GM18519 (cell line): ENCODE results near the gene AFP.

ENCODE experiments used
- ATAC-seq: cut with Tn5 transposase; IDR thresholded peaks from one replicate; pipeline ENCODE4 v1.9.1; 2021; ENCODE audit warnings: mild to moderate bottlenecking, moderate library complexity; ENCODE audit not compliant: unreplicated experiment, low FRiP score

The AFP gene

DNA sequence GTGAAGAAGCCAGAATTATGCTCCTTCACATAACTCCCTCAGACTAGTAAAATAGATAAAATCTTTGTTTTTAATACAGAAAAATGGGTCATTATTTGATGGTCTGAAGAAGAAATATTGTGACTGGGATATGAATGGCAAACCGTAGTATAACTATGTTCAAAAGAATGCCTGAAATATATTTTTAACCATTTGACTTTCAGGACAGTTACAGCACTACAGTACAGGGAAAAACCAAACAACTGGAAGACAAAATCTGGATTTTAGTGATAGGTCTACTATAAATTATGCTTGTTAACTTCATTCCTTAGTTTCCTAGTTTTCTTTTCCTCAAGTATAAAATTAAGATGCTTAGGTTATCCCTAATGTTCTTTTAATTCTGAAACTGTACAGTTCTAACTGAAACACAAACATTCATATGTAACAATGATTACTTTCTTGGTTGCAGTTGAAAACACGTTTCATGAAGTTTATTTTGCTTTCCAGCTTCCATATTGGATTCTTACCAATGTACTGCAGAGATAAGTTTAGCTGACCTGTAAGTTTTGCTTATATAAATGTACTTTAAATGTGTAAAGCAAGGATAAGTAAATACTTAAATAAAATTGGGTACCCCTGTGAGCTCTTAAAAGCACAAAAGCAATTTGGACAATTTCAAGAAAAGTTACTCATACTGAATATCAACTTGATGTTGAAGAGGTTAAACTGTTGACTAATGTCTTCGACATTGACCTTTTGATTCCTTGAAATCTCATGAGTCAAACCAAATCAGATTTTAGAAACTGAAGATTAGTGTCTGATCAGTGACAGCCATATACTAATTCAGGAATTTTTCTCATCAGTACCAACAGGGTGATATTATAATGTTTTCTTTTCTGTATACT is 895 bp downstream of the AFP start:
- no peak for ATAC-seq

DNA sequence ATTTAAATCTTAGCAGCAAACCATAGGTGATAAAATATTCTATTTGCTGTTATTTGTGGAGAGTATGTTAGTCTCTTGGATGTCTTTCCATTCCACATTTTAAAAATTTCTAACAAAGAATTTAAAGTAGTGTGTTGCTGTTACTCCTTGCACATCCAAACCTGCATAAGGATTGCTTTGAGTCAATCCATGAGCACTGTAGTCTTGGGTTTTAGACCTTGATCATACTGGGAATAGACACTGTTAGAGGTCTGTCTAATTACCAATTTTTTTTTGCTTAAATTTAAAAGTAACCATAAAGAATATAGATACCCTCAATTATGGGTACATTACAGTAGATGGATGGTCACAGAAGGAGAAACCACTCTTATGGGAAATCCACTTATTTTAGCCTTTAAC is 1.5 kb downstream of the AFP start:
- ATAC-seq: no peak

DNA sequence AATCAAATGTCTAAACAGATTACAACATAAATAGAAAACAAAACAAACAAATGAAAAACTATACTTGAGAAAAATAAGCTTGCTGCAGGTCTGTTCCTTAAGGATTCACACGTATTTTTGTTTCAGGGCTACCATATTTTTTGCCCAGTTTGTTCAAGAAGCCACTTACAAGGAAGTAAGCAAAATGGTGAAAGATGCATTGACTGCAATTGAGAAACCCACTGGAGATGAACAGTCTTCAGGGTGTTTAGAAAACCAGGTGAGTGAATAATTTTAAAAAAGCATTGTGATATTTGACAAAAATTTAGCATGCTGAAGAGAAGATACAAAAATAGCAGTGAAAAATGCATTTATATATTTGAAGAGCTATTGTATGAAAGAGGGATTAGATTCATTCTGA is 2.0 kb downstream of the AFP start:
- ATAC-seq: no peak

DNA sequence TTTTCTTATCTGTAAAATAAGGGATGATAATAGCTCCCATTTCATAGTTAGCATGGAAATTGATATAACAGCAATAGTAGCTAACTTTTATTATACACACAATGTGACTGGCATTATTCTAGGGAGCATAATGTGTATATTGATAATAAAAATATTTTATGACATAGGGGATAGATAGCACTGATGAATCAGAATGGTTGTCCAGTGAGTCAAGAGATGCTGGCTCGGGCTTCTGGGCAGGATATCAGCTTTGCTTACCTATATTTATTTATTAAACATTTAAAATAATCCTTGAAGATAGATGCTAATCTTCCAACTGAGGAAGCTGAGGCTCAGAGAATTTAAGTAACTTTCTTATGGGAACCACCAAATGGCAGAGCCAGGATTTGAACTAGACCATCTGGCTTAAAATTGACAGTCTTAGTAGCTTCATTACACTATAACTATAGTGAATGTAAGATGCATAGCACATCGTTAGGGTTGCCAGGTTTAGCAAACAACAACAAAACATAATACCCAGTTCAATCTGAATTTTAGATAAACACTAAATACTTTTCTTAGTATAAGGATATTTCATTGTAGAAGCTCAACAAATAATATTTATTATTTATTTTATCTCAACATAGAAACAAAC is 2.7 kb downstream of the AFP start:
- no peak for ATAC-seq

DNA sequence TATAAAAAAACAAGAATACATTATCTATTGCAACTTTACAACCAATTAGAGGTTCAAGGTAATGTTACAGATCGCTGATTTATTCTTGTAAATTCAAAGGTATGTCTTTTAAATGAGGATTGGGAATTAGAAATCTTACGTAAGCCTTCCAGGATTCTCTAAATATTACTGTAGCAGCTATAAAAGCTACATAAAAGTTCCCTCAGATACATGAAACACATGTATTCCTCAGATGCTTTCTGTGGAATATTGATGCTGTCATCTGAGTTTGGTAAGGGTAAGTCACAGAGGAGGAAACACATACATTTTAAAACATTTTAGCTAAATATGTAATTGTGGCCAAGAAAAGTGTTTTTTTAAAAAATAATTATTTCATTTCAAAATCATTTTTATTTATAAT is 3.4 kb downstream of the AFP start:
- no peak for ATAC-seq

DNA sequence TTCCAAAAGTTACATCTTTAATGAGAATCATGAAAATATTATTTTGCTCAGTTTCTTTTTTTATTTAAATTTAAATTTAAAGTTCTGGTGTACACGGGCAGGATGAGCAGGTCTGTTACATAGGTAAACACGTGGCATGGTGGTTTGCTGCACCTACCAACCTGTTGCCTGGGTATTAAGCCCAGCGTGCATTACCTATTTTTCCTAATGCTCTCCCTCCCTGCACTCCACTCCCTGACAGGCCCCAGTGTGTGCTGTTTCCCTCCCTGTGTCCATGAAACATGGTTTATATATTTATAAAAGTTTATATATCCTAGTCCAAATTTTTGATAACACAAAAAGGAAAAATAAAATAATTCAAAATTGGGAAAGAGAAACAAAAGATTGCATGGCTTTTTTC is 4.0 kb downstream of the AFP start:
- no peak for ATAC-seq

DNA sequence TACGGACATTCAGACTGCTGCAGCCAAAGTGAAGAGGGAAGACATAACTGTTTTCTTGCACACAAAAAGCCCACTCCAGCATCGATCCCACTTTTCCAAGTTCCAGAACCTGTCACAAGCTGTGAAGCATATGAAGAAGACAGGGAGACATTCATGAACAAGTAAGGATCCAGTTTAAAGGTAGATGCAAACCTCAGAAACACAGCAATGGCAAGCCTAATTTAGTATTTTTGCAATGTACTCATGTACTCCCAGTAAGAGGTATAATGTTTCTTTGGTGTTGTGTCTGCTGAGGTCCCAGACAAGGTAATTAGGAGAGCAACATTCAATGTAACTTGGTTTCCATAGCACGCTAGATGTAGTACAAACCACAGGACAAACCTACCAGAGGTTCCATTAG is 4.6 kb downstream of the AFP start:
- no peak for ATAC-seq

DNA sequence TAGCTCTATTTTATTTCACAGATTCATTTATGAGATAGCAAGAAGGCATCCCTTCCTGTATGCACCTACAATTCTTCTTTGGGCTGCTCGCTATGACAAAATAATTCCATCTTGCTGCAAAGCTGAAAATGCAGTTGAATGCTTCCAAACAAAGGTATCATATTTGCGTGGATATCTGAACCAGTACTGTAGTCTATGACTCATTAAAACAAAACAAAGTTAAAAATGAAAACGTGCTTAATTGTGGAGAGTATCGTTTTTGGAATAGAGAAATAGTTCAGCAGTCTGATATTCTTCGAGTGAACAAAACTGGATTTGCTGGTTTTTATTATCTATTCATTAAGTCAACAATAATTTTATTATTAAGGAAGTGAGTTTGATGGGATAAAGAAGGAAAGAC is 6.3 kb downstream of the AFP start:
- ATAC-seq: no peak

DNA sequence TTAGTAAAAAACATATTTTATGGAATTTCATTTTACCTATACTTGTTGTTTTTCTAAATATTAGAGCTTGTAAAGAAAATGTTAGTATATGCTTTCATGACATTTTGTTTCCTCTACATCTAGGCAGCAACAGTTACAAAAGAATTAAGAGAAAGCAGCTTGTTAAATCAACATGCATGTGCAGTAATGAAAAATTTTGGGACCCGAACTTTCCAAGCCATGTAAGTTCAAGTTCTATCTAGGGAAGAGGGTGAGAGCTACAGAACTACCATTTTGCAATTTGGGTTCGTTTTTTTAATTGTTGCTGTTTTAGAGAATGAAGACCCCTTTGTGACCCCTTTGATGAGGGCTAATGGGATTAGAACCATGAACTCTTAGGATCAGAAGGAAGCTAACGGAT is 7.2 kb downstream of the AFP start:
- no peak for ATAC-seq

DNA sequence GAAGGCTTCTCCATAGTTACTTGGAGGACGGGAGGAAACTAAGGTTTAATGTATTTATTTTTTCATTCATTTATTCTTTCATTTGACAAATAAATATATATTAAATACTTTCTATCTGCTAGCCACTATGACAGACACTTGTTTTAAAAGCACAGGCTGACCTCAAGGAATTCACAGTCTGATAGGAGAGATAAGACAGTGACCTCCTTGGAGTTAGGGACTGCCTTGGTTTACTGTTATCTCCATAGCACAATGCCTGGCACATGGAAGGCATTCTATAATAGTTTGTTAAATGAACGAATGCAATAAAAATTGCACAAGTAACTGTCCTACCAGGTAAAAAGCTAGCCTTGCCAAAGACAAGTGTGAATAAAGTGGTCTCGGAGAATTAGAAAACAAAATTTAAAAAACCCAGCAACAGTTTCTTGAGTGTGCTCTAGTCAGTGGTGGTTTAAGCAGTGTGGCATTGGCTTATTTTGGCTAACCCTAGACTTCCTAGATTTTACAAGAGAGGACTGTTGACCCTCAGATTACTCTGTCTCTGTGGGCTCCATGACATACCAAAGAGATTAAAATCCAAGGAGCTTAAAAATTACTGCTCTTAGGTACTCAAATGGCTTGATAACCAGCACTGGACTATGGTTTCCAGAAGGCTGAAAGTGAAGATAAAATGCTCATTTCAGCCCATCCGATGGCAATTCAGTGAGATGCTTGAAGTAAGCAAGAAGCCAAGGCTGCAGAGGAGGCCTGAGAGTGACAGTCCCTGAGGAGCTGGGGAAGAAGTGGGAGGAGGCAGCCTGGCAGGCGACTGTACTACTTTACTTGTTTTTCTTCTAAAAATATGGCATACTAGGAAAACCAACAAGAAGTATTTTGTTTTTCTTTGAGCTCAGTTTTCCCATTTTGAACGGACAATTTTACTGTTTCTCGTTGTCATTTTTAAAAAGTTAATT is 9.6 kb downstream of the AFP start:
- ATAC-seq: no peak

DNA sequence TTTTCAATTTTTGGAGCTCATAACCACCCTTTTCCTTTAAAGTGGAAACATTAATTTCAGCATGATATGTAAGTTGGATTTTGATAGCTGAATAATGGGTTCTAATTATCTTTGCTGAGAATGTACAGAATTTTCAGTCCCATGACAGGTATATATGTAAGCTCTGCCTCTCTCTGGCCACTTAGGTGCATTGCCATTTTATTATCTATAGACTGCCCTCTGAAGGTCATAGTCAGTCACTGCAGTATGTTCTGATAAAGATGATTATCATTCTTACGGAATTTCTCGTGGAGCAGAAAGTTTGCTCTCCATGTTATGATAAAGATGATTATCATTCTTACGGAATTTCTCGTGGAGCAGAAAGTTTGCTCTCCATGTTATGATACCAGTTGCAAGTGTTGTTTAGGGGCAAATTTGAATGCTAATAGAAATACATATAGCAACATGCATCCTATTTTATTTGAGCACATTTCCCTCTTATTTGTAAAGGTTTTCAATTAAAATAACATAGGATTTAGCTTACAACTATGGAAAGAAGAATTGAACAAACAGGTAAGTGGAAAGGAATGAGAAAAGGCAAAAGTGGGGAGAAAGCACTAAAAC is 10.4 kb downstream of the AFP start:
- ATAC-seq: peak; percentile 99

DNA sequence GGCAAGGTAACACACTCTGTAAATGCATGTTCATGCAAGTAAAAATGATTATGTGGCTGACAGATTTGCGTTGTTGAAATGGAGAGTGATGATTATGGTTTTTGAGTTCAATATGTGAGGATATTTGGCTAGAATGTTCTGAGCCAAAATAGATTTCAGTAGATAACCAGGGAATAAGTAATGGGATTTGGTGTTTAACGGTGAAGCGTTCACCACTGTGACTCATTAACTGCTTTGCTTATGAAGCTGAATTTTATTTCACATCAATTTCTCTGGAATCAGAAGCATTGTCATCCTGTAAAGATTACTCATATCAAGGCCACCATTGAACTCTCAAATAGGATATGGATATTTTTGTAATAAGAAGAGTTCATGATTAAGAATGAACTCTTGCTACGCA is 11.7 kb downstream of the AFP start:
- ATAC-seq: no peak

DNA sequence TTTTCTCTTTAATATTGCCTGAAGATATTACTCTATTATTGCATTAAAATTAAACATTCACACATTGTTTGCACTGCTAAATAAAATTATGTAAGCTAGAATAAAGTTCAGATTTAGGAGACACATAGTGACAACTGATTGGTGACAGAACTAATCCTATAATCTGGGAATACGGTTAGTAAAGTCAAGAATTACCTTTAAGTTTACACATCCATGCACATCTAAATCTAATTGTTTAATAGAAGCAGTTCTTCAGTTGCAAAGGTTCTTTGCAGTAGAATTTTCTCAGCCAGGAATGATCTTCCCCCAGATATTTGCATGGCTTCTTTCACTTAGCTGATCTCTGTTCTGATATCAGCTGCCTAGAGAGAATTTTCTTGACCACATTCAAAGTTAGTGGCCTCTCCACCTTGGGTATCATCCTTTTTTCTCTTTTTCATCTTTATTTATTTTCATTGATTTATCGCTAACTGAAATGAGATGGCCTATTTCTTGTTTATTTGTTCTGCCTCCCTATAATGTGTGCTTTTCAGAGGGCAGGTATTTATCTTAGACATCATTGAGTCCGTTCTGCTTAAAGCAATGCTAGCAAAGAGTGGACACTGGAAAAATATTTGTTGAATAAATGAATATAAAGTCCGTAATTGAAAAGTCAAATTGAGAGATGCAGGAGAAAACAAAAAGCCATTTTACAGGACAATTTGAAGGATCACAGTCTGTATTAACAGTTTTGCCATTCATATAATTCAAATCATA is 12.6 kb downstream of the AFP start:
- no peak for ATAC-seq

DNA sequence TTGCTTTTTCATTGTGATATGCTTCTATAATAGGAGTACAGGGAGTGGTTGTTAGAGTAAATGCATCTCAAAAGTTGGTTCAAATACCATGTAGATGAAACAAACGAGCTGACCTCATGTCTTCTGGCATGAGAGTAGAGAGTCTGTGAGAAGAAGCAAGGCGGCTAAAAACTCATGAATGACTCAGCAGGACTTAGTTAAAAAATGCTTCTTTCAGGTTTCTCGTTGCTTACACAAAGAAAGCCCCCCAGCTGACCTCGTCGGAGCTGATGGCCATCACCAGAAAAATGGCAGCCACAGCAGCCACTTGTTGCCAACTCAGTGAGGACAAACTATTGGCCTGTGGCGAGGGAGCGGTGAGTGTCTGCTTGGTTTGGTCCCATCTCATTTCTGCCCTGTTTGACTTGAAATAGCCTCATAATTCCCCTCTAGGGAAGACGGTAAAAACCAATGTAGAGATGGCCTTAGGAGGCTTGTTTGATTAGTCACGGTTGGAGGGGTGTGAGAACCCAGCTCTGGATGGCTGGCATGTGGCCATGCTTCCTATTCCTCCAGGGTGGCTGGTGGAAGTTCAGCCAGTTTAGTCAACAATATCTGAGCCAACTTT is 14.5 kb downstream of the AFP start:
- ATAC-seq: no peak

DNA sequence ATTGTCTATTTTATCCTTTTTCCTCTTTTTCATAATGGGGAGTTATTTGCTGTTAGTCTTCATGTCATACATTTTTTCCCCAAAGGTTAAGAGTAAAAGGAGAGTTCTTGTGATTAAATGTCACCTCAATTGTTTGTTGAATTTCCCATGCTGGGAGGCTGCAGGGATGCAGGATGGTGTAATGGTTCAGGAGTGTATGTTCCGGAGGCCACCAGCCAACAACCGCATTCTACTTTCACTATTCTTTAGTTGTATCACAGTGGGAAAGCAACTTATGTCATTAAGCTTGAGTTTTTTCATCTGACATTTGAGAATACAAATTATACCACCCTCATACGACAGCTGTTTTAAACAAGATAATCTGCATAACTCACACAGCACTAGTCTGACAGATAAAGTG is 15.4 kb downstream of the AFP start:
- no peak for ATAC-seq

DNA sequence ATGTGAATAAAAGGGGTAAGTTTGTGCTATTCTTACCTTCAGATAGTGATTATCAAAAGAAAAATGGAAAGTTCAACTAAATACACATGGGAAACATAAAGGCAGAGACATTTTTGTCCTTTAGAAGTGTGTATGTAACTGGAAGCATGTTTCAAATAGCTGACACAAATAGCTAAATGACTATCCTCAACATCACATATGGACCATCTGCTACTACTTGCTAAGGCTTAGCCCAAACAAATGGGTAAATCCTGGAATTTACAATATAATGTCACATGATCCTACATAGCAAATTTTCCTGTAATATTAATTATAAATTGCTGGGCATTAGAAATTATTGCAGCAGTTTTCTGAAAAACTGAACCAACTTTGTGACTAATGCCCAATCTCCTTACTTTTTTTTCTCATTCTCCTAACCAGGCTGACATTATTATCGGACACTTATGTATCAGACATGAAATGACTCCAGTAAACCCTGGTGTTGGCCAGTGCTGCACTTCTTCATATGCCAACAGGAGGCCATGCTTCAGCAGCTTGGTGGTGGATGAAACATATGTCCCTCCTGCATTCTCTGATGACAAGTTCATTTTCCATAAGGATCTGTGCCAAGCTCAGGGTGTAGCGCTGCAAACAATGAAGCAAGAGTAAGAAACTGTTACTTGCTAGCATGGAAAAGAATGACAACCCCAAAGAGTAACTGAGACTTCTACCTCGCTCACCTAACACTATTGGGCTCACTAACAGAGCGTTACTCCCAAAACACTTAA is 16.1 kb downstream of the AFP start:
- no peak for ATAC-seq

DNA sequence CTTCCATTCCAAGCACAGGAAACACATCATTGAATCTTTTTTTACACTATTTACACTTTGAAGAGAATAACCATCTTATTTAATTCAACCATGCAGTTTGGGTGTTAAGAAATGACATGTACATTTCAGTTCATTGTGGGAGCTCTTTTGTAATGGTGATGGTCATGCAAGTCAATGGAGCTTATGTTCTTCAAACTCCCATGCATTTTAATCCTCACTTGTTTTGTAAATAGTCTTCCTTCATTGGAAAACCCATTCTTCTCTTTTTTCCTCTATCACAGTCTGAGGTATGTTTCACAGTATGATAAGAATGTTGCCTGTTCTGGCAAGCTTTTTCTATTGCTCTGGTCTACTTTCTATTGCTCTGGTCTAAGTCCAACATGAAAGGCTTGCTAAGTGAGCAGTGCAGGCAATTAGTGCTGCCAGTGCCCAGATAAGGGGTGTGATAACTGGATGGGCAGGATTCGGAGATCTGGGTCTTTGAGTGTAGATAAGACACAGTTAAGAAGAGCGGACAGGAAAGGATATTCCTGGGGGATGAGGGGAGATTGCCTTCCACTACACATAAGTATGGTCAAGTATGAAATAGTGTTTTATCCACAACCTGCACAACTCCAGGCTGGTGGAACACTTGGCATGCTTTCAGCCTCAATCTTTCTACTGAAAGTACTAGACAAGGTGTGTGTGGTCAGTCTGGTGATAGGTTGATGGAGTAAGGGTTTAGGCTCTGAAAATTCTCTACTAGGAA is 17.1 kb downstream of the AFP start:
- ATAC-seq: no peak

DNA sequence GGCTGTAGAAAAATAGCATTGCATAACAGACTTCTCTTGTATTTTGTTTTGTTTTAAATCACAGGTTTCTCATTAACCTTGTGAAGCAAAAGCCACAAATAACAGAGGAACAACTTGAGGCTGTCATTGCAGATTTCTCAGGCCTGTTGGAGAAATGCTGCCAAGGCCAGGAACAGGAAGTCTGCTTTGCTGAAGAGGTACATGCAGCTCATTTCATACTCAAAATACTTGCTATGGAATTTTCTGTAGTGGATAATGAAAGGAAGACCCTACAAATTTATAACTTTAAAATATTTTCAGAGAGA is 17.6 kb downstream of the AFP start:
- ATAC-seq: no peak
